Duodenal mucosa (tissue), 2 donors: ENCODE measurements around the gene ITGB5.

Source experiments
- H3K27ac ChIP-seq: one replicate; pipeline ENCODE4 v1.7.0; 2013; ENCODE audit warnings: low read depth, low read length
- H3K27me3 ChIP-seq, 2 donors: one replicate each; pipeline ENCODE4 v1.7.0; 2013; ENCODE audit warnings: low read length in 2 of 2, control low read depth in 1 of 2; ENCODE audit not compliant: insufficient read depth in 2 of 2, control insufficient read depth in 1 of 2
- H3K36me3 ChIP-seq, 2 donors: one replicate each; pipeline ENCODE4 v1.7.0; 2013; ENCODE audit warnings: low read length in 2 of 2, control low read depth in 1 of 2; ENCODE audit not compliant: insufficient read depth in 2 of 2, control insufficient read depth in 1 of 2
- H3K4me1 ChIP-seq, 2 donors: one replicate each; pipeline ENCODE4 v1.7.0; 2013; ENCODE audit warnings: low read length in 2 of 2, control low read depth in 1 of 2; ENCODE audit not compliant: insufficient read depth in 2 of 2, control insufficient read depth in 1 of 2
- H3K4me3 ChIP-seq, 2 donors: one replicate each; pipeline ENCODE4 v1.7.0; 2013; ENCODE audit warnings: low read length in 2 of 2, low read depth in 1 of 2
- H3K9ac ChIP-seq, 2 donors: one replicate each; pipeline ENCODE4 v1.7.0; 2013; ENCODE audit warnings: low read length in 2 of 2, low read depth in 1 of 2
- H3K9me3 ChIP-seq, 2 donors: one replicate each; pipeline ENCODE4 v1.7.0; 2013; ENCODE audit warnings: low read length in 2 of 2, control low read depth in 1 of 2; ENCODE audit not compliant: control insufficient read depth in 1 of 2

The ITGB5 gene

DNA sequence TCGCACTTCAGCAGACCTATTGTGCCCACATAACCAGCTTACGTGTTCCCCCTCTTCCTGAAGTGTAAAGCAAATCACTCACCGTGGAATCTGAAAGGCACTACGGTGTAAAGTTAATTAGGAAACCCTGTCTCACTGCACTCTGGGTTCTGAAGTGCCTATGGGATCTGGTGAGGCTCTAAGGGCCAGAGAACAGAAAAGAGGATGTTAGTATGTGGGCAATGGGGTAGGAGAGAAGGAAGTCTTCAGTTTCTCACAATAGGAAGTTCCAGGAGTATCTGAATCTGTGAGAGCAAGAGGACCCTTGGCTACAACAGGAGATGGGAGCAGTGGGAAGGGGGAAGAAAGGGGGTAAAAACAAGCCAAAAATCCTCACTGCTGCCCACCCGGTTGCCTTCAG lies 71.4 kb downstream of the ITGB5 start:
- Histone ChIP-seq H3K27me3 (no peaks in the 10 kb centered on the region), H3K27ac (no peak overlapping the region), H3K9me3 (no peaks in the 10 kb centered on the region), H3K4me3 (no peak overlapping the region), H3K9ac (no peak overlapping the region), H3K36me3 (peaks cover 4 to 9% of the 10 kb centered on the region in 2 donors), H3K4me1 (peaks cover 44 to 49% of the 10 kb centered on the region in 2 donors)

DNA sequence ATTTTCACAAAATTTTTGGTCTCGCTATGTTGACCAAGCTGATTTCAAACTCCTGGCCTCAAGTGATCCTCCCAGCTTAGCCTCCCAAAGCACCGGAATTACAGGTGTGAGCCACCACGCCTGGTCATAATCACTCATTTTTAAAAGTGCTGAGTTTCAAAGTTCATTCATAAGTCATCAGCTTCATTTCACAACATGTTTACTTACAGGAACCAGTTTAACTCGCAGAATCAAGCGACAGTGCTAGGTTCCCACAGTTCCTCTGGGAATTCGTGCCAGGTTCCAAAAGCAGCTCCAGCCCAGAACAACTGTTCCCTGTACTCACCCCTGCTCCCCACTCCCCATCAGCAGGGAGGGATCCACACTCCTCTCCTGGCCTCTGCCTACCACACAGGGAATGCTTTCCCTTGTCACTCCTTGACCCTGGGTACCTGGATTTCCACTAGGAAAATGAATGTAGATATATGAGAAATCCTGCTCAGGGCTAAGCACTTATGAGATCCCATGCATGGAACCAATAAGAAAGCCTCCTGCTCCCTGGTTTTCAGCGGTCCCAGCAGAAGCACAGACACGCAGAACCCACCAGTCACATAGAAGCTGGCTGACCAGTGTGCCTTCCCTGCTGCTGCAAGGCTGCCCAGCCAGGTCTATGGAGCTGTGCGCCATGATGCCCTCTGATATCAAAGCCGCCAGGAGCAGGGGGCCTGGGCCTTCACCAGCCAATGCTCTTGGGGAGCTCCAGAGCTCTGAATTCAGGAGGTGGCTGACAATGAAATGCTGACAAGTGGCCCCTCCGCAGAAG lies 72.3 kb downstream of the ITGB5 start:
- H3K27ac ChIP-seq: peak overlapping the region; percentile 32
- peaks cover 44 to 52% of the 10 kb centered on the region in 2 donors for H3K4me1 ChIP-seq

DNA sequence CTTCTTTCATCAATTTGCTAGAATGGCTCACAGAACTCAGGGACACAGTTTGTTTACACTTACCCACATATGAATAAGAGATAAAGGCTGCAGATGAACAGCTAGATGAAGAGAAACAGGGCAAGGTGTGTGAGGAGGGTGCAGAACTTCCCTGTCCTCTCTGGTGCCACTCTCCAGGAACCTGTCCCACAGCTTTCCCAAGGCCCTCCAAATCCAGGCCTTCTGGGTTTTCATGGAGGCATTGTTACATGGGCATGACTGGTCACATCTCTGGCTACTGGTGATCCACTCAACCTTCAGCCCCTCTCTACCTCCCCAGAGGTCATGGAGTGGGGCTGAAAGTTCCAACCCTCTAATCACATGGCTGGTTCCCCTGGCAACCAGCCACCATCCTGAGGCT lies 73.6 kb downstream of the ITGB5 start:
- Histone ChIP-seq H3K36me3 (peaks cover 0 to 9% of the 10 kb centered on the region in 2 donors), H3K9ac (no peak overlapping the region), H3K9me3 (no peaks in the 10 kb centered on the region), H3K4me1 (peaks cover 37 to 46% of the 10 kb centered on the region in 2 donors), H3K4me3 (peak overlapping the region in 1 of 2 donors; percentile 26), H3K27me3 (no peaks in the 10 kb centered on the region), H3K27ac (peak overlapping the region; percentile 28)

More for the DNA sequence above, 72.3 kb downstream of the ITGB5 start:
- no peak overlapping the region for H3K4me3 ChIP-seq
- H3K27me3 ChIP-seq: no peaks in the 10 kb centered on the region
- H3K36me3 ChIP-seq: peaks cover 2 to 9% of the 10 kb centered on the region in 2 donors
- no peak overlapping the region for H3K9ac ChIP-seq
- H3K9me3 ChIP-seq: no peaks in the 10 kb centered on the region

DNA sequence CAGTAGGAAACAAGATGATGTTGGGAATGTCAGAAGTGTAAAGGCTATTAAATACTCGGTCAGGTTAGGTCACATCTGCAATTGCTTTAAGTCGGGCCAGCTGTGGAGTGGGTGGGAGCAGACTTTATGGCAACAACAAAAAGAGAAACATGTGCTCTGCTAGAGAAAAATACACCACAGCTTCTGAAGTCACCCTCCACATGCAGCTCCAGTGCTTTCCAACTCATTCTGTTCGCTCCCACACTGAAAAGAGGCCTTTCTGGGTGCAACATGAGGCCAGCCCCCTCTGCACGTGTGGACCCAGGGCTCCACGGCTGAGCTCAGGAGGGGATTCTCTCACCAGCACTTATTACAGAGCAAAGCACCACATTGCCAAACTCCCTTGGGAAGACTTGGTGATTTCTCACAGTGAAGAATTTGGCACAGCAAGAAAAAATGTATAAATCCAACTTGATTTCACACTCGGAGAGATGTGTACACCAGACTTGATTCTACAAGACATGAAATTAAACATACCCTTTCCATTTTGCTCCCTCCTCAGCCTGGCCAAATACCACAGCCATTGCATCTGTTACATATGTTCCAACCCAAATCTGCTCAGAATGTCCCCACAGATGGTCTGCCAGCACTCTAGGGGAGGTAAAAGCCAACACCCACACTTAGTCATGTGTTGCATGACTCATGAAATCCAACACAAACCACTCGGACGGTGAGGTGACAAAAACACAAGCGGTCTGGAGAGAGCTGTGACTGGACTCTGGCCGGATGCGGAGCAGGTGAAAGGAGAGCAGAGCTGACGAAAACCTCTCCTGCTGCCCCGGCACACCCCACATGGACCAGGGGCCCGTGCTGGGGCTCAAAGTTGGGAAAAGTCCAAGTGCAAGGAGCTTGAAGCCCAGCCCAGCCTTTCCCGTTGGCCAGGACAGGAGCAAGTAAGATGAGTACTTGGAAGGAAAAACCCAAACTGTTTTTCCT lies 74.6 kb downstream of the ITGB5 start:
- Histone ChIP-seq H3K4me3 (peak overlapping the region; percentile 18 to 26), H3K27me3 (no peaks in the 10 kb centered on the region), H3K4me1 (peaks cover 37 to 40% of the 10 kb centered on the region in 2 donors), H3K27ac (peak overlapping the region; percentile 28), H3K9me3 (no peaks in the 10 kb centered on the region), H3K9ac (peak overlapping the region in 1 of 2 donors; percentile 9), H3K36me3 (peaks cover 0 to 9% of the 10 kb centered on the region in 2 donors)

DNA sequence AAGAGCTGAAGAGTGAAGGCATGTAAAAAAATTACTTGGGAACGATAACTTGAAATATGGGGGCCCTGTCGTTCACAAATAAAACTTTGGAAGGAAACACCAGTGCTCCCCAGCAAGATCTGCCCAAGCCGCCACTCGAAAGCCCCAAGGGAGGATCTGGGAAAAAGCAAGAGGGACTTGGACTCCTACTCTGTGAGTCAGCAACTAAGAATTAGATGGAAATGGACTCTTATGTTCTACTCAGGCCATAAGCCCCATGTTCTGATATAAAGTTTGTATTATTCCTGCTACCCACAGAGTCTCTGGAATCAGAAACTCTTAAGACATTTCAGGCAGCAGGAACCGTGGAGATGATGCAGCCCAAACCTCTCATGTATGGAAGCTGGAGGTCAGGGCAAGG lies 75.7 kb downstream of the ITGB5 start:
- Histone ChIP-seq H3K9ac (no peak overlapping the region), H3K4me1 (peaks cover 37 to 40% of the 10 kb centered on the region in 2 donors), H3K4me3 (no peak overlapping the region), H3K36me3 (peaks cover 0 to 5% of the 10 kb centered on the region in 2 donors), H3K27ac (no peak overlapping the region), H3K27me3 (no peaks in the 10 kb centered on the region), H3K9me3 (no peaks in the 10 kb centered on the region)

DNA sequence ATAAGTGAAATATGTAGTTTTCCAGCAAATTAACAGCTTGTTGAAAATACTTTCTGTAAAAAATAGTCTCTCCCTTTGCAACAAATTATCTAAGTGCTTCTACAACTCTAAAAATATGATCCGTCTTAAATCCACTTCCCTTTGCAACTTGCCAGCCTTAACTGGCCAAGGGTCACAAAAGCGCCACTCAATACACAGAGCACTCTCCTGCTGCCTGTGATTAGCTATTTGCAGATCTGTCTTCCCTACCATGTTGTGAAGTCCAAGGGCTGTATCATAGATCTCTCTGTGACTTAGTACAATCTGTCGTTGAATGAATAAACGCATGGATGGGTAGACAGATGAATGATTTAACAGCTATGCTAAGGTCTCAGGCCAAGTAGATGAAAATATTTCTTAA lies 76.2 kb downstream of the ITGB5 start:
- Histone ChIP-seq H3K4me1 (peaks cover 37 to 40% of the 10 kb centered on the region in 2 donors), H3K4me3 (no peak overlapping the region), H3K9ac (no peak overlapping the region), H3K9me3 (no peaks in the 10 kb centered on the region), H3K36me3 (peaks cover 0 to 5% of the 10 kb centered on the region in 2 donors), H3K27ac (no peak overlapping the region), H3K27me3 (no peaks in the 10 kb centered on the region)

DNA sequence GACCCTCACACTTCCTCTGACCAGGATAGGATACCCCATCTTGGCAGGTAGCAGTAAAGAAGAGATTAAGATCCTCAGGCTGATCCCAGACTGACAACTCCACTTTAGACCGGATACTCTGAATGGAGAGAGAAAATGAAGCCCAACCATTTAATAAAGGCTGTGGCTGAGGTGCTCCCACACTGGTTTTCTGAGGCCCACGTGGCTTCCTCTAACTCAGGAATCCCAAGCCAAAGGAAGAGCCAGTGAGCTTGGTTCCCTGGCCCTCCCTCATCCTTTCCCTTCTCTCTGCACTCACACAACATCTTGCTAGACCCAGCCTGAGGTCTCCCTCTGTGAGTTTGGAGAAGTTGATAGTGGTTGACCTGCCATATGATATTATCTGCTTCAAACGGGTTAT lies 78.1 kb downstream of the ITGB5 start:
- H3K4me3 ChIP-seq: no peak overlapping the region
- H3K9ac ChIP-seq: no peak overlapping the region
- H3K27me3 ChIP-seq: no peaks in the 10 kb centered on the region
- H3K36me3 ChIP-seq: no peaks in the 10 kb centered on the region
- H3K27ac ChIP-seq: no peak overlapping the region
- peaks cover 25 to 31% of the 10 kb centered on the region in 2 donors for H3K4me1 ChIP-seq
- no peaks in the 10 kb centered on the region for H3K9me3 ChIP-seq

DNA sequence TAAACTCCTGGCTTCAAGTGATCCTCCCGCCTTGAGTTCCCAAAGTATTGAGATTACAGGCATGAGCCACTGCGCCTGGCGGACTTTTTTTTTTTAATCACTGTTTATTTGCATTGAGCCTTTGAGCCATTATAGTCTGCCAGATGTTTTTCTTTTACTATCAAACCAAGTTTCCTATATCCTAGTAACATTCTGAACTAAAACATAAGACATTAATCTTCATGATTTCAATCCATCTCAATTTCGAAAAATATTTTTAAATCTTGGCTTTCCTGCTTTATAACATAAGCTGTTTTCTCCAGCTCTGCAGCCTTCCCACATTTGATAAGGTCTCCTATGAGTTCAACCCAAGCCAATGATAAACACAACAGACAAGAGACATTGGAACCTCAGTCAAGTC lies 81.5 kb downstream of the ITGB5 start:
- Histone ChIP-seq H3K9me3 (no peaks in the 10 kb centered on the region), H3K27ac (no peak overlapping the region), H3K36me3 (peaks cover 0 to 6% of the 10 kb centered on the region in 2 donors), H3K4me1 (peaks cover 4 to 14% of the 10 kb centered on the region in 2 donors), H3K4me3 (no peak overlapping the region), H3K9ac (no peak overlapping the region), H3K27me3 (no peaks in the 10 kb centered on the region)

DNA sequence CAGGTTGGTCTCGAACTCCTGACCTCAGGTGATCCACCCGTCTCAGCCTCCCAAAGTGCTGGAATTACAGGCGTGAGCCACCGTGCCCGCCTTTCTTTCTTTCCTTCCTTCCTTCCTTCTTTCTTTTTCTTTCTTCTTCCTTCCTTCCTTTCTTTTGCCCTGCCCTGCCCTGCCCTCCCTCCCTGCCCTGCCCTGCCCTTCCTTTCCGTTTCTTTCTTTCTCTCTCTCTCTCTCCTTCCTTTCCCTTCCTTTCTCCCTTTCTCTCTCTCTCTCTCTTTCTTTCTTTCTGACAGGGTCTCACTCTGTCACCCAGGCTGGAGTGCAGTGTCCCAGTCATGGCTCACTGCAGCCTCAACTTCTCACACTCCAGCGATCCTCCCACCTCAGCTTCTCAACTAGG lies 82.3 kb downstream of the ITGB5 start:
- H3K9me3 ChIP-seq: no peaks in the 10 kb centered on the region
- H3K4me1 ChIP-seq: peaks cover 10 to 18% of the 10 kb centered on the region in 2 donors
- H3K4me3 ChIP-seq: no peak overlapping the region
- no peak overlapping the region for H3K9ac ChIP-seq
- peaks cover 0 to 6% of the 10 kb centered on the region in 2 donors for H3K36me3 ChIP-seq
- no peak overlapping the region for H3K27ac ChIP-seq
- H3K27me3 ChIP-seq: no peaks in the 10 kb centered on the region

DNA sequence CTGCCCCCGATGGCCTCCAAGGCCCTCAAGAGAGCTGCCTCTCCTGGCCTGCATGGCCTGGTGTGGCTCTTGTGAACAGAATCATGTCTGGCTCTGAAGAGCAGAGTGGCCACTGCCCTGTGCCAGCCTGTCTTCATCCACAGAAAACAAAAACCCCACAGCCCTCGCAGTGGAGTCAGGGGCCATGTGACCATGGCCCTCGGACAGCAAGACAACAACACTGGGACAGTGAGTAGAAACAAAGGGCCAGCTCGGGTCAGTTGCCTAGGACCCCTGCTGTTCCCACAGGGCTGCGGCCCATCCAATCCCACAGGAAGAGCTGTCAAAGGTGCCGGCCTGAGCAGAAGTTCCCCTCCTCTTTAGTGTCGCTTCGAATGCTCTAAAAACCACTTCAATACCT lies 84.5 kb downstream of the ITGB5 start:
- no peak overlapping the region for H3K27ac ChIP-seq
- no peak overlapping the region for H3K9ac ChIP-seq
- H3K27me3 ChIP-seq: no peaks in the 10 kb centered on the region
- no peak overlapping the region for H3K4me3 ChIP-seq
- H3K9me3 ChIP-seq: no peaks in the 10 kb centered on the region
- peaks cover 10 to 18% of the 10 kb centered on the region in 2 donors for H3K4me1 ChIP-seq
- H3K36me3 ChIP-seq: peaks cover 0 to 6% of the 10 kb centered on the region in 2 donors
